OCI-M2 (cell line): Measurements from ENCODE around the gene MMAB.

Source experiments
- DNase-seq: peaks from one replicate; lab custom pipeline; 2025; ENCODE audit not compliant: unreplicated experiment; lab: John Stamatoyannopoulos, UW

Gene MMAB

GRCh38 chr12:109573029-109573913, at the start of gene MMAB, which contains the start of gene MVK:
Gene MMAB (minus strand): TSS chr12:109573504. CDS start chr12:109573480, 24 bp downstream.
Gene MVK (plus strand): TSS chr12:109573794. CDS start chr12:109574823, 1,029 bp downstream.
- DNase-seq = peak; percentile 80

DNA sequence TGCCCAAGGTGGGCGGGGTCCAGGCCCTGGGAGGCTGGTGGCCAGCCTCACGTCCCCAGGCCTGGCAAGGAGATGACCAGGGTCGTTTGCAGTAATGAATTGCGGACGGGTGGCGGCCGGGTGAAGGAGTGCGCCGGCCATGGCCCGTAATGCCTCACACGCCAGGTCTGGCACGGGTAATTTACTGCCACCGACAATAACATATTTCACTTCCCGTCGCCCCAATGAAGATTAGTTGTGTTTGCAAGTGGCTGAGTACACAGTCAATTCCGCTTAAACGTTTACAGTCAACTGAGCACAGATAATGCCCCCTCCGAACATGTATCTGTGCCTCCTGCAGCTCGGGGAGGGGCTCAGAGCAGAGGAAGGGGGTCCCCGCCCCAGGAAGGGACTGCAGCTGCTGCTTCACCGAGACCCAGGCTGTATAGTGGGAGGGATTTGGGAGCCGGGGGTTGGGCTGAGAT, 48.6 kb upstream of the MMAB start:
- DNase-seq = no peak

- DNase-seq = no peak
These were observed 47.9 kb upstream of the MMAB start for GRCh38 chr12:109621211-109621694.

DNA sequence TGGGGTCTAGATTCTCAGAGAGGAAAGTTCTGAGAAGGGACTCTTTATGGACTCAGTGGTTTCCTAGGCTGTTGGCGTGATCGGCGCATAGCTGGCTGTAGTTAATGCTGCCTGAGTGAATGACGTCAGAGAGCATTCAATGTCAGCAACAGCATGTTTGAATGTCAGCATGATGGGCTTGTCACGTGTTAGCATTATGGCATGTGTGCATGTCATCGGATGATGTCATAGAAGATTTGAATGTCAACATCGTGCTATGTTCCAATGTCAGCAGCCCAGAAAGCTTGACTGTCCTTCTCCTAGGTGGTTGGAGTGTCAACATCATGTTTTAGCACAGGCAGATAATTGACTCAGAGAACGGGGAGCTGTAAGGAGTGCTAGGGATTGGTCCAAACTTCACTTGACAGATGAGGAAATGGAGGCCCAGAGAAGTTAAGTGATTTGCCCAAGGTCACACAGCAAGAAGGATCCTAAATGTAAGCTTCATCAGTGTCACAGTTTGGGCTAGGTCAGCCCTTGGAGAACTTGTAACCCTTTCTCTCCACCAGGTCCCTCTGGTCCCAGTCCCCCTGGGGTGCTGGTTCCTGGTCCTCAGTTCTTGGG, 45.8 kb upstream of the MMAB start:
- no peak for DNase-seq

DNA sequence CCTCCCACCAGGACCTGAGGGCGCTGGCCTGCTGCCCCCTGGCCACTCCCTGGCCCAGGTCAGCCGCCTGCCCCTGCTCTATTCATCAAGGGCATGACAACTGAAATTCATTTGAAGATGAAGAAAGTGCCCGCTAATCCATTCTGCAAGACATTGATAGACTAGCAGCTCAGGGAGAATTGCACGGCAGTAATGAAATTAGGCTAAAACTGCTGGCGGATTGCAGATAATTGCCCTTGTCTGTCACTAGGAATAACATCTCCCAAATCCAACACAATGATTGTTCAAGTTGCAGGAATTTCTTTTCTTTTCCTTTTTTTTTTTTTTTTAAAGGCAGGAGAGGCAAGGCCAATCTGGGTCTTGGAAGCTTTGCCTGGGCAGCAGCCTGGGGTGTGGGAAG, 44.8 kb upstream of the MMAB start:
- DNase-seq = no peak

DNA sequence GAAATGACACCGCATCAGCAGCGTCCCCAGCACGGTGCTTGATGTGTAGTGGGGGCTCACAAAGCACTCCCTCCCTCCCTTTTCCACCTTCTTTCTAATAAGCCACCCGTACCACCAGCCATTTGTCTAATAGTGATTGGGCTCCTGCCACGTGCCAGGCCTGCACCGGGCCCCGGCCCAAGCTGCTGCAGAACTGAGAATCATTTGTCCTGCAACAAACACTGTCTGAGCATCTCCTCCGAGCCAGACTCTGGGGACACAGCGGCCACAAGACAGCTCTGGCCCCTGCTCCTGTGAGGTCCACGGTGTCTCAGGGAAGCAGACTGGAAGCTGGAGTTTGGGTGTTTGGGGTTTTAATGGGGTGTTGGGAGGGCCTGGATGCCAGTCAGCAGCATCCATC, 44.2 kb upstream of the MMAB start:
- no peak for DNase-seq

GRCh38 chr12:109615556-109616229, 42.4 kb upstream of the MMAB start:
- no peak for DNase-seq

DNA sequence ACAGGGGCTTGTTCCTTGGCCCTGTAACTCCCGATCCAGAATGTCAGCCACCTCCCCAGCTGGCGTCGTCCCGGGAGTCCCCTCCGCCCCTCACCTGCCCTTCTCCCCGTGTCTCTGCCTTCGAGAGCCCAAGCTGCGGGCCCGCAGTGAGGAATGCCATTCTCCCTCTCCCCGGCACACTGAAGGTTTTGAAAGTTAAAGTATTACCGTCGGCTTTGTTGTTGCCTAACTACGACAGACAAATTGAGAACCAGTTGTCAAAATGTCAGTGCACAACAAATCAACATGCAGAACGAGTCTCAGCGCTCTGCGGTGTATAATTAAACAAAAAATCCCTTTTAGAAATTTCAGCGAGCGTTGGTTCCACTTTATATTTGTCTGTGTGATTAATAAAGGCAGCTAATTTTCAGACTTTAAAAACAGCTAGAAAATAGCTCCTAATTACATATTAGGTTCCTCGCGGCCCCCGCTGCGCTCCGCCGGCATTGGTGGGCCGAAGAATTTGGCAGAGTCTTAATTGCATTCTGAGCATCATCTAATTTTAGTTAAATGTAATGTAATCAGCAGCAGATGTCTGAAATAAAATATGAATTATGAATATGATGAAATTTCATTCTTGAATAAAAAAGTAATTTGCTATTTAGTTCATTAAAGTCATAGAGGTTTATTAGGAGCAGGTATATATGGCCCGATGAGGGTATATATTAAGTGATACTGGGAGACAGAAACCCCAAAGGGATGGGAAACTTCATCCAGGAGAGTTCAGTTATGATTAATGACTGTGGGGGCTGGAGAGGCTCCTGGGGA, 40.5 kb upstream of the MMAB start:
- DNase-seq = no peak

- DNase-seq = no peak
These were observed 39.7 kb upstream of the MMAB start for GRCh38 chr12:109612975-109613502.

GRCh38 chr12:109612003-109612402, 38.7 kb upstream of the MMAB start:
- no peak for DNase-seq

GRCh38 chr12:109611223-109611622, 37.9 kb upstream of the MMAB start:
- DNase-seq = no peak

- no peak for DNase-seq
These were observed 37.2 kb upstream of the MMAB start for GRCh38 chr12:109610523-109610922.

GRCh38 chr12:109609342-109609741, 36.0 kb upstream of the MMAB start:
- DNase-seq = no peak

- no peak for DNase-seq
These were observed 35.5 kb upstream of the MMAB start for GRCh38 chr12:109608793-109609192.

DNA sequence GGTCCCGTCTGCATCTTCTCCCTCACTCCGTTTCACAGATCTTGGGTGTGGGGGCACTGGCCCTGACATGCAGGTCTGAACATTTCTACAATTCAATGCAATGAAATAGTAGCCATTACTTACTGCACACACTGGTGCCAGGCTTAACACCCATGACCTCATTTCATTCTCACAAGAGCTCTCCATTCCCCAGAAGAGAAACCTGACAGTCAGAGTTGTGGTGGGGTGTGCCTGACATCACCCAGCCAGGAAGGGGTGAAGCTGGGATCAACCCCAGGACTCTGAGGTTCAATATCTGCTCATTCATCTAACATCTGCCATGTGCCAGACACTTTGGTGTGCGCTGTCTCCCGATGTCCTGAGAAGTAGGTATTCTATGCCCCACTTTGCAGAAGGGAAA, 35.0 kb upstream of the MMAB start:
- no peak for DNase-seq

DNA sequence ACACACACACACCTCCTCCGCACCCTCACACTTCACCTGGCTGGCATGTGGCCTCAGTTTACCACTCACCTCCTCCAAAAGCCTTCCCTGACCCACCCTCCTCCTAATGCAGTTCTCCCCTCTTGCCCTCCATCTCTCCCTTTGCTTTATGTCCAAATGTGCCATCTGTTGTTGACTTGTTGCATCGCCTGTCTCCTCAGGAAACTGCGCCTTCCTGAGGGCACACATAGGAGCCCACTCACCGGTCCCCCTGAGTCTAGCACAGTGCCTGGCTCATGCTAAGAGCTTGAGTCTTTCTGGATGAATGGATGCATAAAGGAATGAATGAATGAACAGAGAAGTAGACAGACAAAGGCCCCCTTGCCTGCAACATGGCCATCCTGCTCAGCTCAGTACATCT, 34.3 kb upstream of the MMAB start:
- DNase-seq = no peak

GRCh38 chr12:109606320-109607028, 33.2 kb upstream of the MMAB start:
- DNase-seq = no peak

DNA sequence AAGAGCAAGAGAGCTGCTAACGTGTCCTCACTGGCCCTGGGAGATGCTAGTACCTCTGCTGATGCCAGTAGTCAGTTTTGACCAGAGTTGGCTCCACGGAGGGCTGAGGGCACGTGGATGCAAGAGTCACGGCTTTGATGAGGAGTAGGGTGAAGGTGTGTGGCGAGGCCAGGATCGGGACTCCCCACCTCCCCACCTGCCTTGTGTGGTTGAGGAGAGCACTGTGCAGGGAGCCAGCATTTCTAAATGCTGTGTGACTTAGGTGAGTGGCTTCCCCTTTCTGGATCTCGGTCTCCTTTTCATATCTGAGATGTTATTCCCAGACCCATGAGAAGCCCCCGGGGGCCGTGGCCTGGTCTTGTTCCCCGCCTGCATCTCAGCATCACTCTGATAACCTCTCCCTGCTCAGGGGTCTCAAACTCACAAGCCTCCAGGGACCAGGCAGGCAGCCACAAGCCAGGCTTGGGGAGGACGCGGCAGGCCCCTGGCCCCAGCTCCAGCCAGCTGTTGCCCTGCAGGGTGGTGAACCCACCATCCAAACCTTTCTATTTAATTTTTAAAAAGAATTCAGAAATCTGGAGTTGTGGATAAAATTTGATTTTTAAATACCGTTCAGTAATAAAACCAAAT, 32.4 kb upstream of the MMAB start:
- no peak for DNase-seq

DNA sequence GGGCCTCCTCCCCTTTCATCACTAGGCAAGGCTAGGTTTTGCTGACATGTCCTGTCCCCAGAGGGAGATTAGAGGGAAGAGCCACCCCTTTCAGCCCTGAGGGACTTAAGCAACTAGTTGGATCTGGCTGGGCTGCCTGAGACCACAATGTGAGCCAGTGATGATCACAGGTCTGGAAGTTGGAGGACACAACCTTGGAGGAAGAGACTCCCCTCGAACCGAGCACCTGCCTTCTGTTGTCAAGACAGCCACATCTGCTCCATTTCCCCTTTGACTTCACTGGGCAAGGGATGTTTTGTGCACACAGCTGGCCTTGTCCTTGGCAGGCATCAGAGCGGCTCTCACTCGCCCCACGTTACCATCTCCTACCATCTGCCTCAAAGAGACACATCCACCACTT, 31.7 kb upstream of the MMAB start:
- no peak for DNase-seq
